Omental fat pad (tissue), 4 donors: Measurements from ENCODE around the gene HLCS. TPM values are rescaled to one million over a fixed set of nuclear protein-coding genes. Genes with fewer than 3 reads are reported as not detected.
A peak's percentile ranks its signal among the peaks of the same experiment; 100 is the strongest.
"Not testable (repeated sequence)": the region's sequence is repeated elsewhere in the genome, so short reads cannot be mapped to it uniquely, and the experiment has no call there.

Experiments used
- ATAC-seq: fragments of 150-250 bp; one replicate; pipeline ENCODE4 v1.9.1; 2016; ENCODE audit warnings: mild to moderate bottlenecking, moderate library complexity; ENCODE audit not compliant: low FRiP score
- DNase-seq: peaks from one replicate; pipeline ENCODE4 v3.0.0-alpha.2; 2019; ENCODE audit warnings: low spot score
- CTCF ChIP-seq, 3 donors: fragments of 450-650 bp; IDR thresholded peaks; one replicate each; pipeline ENCODE4 v1.5.1; 2016 to 2017; ENCODE audit warnings: antibody characterized with exemption in 3 of 3, mild to moderate bottlenecking in 3 of 3, moderate library complexity in 2 of 3
- total RNA-seq, 4 donors: library from RNA; depleted of rRNA; stranded (reverse); fragments of >200 nt; gene quantifications; one replicate each; pipeline ENCODE4 v1.1.0, GENCODE V29; 2016

HLCS gene
- total RNA-seq, 4 donors from 2014 or later: 14.3 to 19.3 (median 17.6) TPM

GRCh38 chr21:36989699-36990507 is 23.4 kb upstream of the HLCS start:
- ATAC-seq (peak; percentile 98), DNase-seq (peak; percentile 69)
- peak in 2 of 3 donors; percentile 51 to 79 for TF ChIP-seq CTCF (IDR thresholded peaks at IDR 0.05)

DNA sequence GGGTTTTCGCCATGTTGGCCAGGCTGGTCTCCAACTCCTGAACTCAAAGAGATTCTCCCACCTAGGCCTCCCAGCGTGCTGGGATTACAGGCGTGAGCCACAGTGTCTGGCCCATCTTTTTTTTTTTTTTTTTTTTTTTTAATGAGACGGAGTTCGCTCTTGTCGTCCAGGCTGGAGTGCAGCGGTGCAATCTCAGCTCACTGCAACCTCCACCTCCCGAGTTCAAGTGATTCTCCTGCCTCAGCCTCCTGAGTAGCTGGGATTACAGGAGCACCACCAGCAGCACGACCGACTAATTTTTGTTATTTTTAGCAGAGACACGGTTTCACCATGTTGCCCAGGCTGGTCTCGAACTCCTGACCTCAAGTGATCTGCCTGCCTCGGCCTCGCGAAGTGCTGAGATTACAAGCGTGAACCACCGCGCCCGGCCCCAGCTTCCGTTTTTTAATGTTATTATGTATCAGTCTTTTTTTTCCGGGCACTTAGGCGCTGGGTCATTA is 22.8 kb upstream of the HLCS start:
- DNase-seq, ATAC-seq: not testable (repeated sequence)

DNA sequence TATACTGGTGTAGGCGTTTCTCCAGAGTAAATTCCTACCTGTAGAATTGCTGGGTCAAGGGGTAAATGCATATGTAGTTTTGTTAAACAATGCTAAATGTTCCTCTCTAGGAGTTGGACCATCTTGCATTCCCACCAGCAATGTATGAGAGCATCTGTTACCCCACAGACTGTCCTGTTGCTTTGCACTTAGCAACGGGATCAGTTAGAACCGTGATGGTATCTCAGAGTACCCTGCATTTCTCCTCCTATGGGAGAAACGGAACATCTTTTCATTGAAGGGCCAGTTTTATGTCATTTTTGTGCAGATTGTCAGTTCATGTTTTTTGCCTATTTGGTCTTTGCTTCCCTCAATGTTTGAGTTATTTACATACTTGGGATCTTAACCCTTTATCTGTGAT is 22.1 kb upstream of the HLCS start:
- no peak for DNase-seq
- TF ChIP-seq CTCF (IDR thresholded peaks at IDR 0.05): no peak
- no peak for ATAC-seq

DNA sequence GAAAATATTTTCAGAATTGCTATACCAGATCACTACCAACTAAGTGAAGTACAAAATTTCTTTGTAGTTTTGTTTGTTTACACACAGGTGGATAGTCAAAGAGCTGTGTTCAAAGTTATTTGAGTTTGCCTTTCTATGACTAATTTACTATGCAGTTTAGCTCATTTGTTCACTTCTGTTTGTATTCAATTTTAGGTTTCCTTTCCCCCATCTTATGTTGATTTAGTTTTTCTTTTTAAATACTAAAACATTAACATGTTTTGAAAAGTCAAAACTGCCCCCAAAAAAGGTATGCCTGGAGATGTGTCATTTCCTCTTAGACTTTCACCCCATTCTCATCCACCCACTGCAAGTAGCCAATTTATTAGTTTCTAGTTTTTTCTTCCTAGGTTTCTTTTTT is 21.4 kb upstream of the HLCS start:
- ATAC-seq: no peak
- no peak for TF ChIP-seq CTCF (IDR thresholded peaks at IDR 0.05)
- no peak for DNase-seq

- ATAC-seq: no peak
- no peak for DNase-seq
- TF ChIP-seq CTCF (IDR thresholded peaks at IDR 0.05): no peak
These were observed 19.5 kb upstream of the HLCS start for GRCh38 chr21:36985751-36986594.

- TF ChIP-seq CTCF (IDR thresholded peaks at IDR 0.05): no peak
- DNase-seq: no peak
- ATAC-seq: no peak
These were observed 15.7 kb upstream of the HLCS start for GRCh38 chr21:36981977-36982700.

GRCh38 chr21:36981049-36981391 is 14.6 kb upstream of the HLCS start:
- no peak for DNase-seq
- no peak for TF ChIP-seq CTCF (IDR thresholded peaks at IDR 0.05)
- ATAC-seq: peak; percentile 9
